IMR-90 (cell line): Measurements from ENCODE around the gene NEK4.

Experiments used
- BHLHE40 ChIP-seq: fragments of 150-350 bp; IDR thresholded peaks from 2 replicates; pipeline ENCODE4 v1.6.1; 2016; ENCODE audit warnings: mild to moderate bottlenecking, low read depth, low read length
- CEBPB ChIP-seq: IDR thresholded peaks from 2 replicates; pipeline ENCODE4 v1.6.1; 2012; ENCODE audit warnings: low read depth, low read length, improper control_type of control experiment
- ELK1 ChIP-seq: fragments of 150-350 bp; IDR thresholded peaks from 2 replicates; pipeline ENCODE4 v1.6.1; 2016; ENCODE audit warnings: low read depth, mild to moderate bottlenecking, low read length, moderate library complexity, borderline replicate concordance
- POLR2A ChIP-seq: IDR thresholded peaks from 2 replicates; pipeline ENCODE4 v1.6.1; 2012; ENCODE audit warnings: mild to moderate bottlenecking, low read depth, low read length
- RAD21 ChIP-seq: IDR thresholded peaks from 2 replicates; pipeline ENCODE4 v1.6.1; 2012; ENCODE audit warnings: low read length, improper control_type of control experiment
- RFX5 ChIP-seq: IDR thresholded peaks from 2 replicates; pipeline ENCODE4 v1.8.0; 2012; ENCODE audit warnings: low read depth, mild to moderate bottlenecking, low read length, moderate library complexity
- TF ChIP-seq, protein P1 (sequence below): conservative IDR thresholded peaks from 2 replicates; pipeline ENCODE4 v1.5.1; 2012; ENCODE audit warnings: mild to moderate bottlenecking, low read depth, low read length, improper control_type of control experiment
- TF ChIP-seq, protein P2 (sequence below): fragments of 150-350 bp; IDR thresholded peaks from 2 replicates; pipeline ENCODE4 v1.6.1; 2017; ENCODE audit warnings: mild to moderate bottlenecking, antibody characterized with exemption, low read length, low read depth

GRCh38 chr3:52712291-52713212 is 58.2 kb downstream of the NEK4 start:
- TF ChIP-seq, protein P1, sequence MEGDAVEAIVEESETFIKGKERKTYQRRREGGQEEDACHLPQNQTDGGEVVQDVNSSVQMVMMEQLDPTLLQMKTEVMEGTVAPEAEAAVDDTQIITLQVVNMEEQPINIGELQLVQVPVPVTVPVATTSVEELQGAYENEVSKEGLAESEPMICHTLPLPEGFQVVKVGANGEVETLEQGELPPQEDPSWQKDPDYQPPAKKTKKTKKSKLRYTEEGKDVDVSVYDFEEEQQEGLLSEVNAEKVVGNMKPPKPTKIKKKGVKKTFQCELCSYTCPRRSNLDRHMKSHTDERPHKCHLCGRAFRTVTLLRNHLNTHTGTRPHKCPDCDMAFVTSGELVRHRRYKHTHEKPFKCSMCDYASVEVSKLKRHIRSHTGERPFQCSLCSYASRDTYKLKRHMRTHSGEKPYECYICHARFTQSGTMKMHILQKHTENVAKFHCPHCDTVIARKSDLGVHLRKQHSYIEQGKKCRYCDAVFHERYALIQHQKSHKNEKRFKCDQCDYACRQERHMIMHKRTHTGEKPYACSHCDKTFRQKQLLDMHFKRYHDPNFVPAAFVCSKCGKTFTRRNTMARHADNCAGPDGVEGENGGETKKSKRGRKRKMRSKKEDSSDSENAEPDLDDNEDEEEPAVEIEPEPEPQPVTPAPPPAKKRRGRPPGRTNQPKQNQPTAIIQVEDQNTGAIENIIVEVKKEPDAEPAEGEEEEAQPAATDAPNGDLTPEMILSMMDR, result no peak
- TF ChIP-seq ELK1 (no peak), RFX5 (no peak), RAD21 (no peak), POLR2A (no peak), BHLHE40 (no peak), CEBPB (no peak)
- TF ChIP-seq, protein P2, sequence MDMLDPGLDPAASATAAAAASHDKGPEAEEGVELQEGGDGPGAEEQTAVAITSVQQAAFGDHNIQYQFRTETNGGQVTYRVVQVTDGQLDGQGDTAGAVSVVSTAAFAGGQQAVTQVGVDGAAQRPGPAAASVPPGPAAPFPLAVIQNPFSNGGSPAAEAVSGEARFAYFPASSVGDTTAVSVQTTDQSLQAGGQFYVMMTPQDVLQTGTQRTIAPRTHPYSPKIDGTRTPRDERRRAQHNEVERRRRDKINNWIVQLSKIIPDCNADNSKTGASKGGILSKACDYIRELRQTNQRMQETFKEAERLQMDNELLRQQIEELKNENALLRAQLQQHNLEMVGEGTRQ, result no peak
